Measurements from ENCODE around the gene ZNF133. TPM values are rescaled to one million over a fixed set of nuclear protein-coding genes. Genes with fewer than 3 reads are reported as not detected.

The ZNF133 gene
- total RNA-seq, 4 donors from 2014 or later = 10.9 to 18.9 (median 14.6) TPM

DNA sequence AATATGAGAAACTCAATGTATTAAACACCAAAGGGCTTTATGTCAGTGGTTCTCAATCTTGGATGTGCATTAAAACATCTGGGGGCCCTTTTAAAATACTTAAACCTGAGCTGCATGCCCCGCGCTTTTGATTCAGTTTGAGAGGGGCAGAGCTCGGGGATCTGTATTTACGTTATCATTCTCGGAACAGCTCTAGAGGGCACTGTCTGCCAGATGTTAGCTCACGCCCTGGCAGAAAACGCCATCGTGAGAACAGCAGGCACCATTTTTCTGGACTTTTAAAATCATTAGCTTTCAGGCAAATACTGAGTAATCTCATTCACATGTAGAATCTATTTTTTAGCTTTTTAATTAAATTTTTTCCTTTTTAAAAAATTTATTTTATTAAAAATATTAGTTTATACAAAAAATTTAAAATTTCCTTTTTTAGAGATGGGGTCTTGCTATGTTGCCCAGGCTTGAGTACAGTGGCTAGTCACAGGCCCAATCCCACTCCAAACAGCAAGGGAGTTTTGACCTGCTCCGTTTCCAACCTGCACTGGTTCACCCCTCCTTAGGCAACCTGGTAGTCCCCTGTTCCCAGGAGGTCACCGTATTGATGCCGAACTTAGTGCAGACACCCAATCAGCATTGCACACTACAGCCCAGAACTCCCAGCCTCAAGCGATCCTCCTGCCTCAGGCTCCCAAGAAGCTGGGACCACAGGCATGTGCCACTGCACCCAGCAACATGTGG, 30.0 kb upstream of the ZNF133 start:
- peaks cover 0 to 4% (median 0%) of the 10 kb centered on the region in 4 donors for H3K27me3 ChIP-seq
- no peaks in the 10 kb centered on the region for H3K4me1 ChIP-seq
- H3K9me3 ChIP-seq = no peaks in the 10 kb centered on the region
- 72% methylated on average over 12 of the region's 12 CpGs for WGBS
- H3K4me3 ChIP-seq = no peak overlapping the region
- H3K36me3 ChIP-seq = no peaks in the 10 kb centered on the region
- TF ChIP-seq POLR2A (IDR thresholded peaks at IDR 0.05; ENCODE audit: low read depth) = no peak
- no peak for TF ChIP-seq EP300 (IDR thresholded peaks at IDR 0.05)
- TF ChIP-seq, protein P1, sequence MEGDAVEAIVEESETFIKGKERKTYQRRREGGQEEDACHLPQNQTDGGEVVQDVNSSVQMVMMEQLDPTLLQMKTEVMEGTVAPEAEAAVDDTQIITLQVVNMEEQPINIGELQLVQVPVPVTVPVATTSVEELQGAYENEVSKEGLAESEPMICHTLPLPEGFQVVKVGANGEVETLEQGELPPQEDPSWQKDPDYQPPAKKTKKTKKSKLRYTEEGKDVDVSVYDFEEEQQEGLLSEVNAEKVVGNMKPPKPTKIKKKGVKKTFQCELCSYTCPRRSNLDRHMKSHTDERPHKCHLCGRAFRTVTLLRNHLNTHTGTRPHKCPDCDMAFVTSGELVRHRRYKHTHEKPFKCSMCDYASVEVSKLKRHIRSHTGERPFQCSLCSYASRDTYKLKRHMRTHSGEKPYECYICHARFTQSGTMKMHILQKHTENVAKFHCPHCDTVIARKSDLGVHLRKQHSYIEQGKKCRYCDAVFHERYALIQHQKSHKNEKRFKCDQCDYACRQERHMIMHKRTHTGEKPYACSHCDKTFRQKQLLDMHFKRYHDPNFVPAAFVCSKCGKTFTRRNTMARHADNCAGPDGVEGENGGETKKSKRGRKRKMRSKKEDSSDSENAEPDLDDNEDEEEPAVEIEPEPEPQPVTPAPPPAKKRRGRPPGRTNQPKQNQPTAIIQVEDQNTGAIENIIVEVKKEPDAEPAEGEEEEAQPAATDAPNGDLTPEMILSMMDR (IDR thresholded peaks at IDR 0.05) = no peak
- peak; percentile 53 for DNase-seq (ENCODE audit: extremely low spot score)
- intact Hi-C loops (cut with DNase I) = no loop called here
- H3K27ac ChIP-seq (replicated peaks in 1 of 4) = no peak overlapping the region

DNA sequence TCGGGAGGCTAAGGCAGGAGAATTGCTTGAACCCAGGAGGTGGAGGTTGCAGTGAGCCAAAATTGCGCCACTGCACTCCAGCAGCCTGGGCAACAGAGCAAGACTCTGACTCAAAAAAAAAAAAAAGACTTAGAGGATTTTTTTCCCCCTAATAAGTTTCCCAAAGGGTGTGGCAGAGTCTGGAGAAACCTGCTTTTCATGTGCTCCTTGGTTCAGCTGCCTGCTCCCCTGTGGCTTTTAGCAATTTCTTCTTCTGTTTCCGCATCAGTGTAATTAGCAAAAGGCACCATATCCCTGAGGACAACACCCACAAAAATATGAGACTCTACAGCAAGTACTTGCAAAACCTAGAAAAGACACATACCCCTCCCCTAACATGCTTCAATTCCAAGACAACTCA, 28.6 kb upstream of the ZNF133 start:
- WGBS = 94% methylated on average over 3 of the region's 3 CpGs
- no peak for TF ChIP-seq EP300 (IDR thresholded peaks at IDR 0.05)
- TF ChIP-seq, protein P1 (IDR thresholded peaks at IDR 0.05) = no peak
- no peak for TF ChIP-seq POLR2AphosphoS5 (IDR thresholded peaks at IDR 0.05)
- no peak for TF ChIP-seq POLR2A (IDR thresholded peaks at IDR 0.05; ENCODE audit: low read depth)

DNA sequence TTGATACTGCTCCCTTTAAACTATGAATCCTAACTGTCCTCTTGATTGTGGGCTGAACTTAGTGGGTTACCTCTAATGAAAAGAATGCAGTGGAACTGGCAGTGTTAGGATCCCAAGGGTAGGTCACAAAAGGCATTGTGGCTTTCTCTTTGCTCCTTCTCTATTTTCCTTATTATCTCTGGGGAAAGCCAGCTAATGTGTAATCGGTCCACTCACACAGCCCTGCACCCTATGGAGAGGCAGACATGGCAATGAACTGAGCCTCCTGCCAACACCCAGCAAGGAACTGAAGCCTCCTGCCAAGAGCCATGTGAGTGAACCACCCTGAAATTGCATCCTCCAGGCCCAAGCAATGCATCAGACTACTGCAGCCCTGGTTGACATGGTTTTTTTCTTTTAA, 24.6 kb upstream of the ZNF133 start:
- TF ChIP-seq POLR2AphosphoS5 (IDR thresholded peaks at IDR 0.05) (no peak), EP300 (IDR thresholded peaks at IDR 0.05) (no peak), POLR2A (IDR thresholded peaks at IDR 0.05; ENCODE audit: low read depth) (no peak)
- TF ChIP-seq, protein P1 (IDR thresholded peaks at IDR 0.05) = no peak
- Histone ChIP-seq H3K4me3 (no peak overlapping the region), H3K36me3 (no peaks in the 10 kb centered on the region), H3K9me3 (no peaks in the 10 kb centered on the region), H3K4me1 (no peaks in the 10 kb centered on the region), H3K27me3 (peaks cover 0 to 17% (median 0%) of the 10 kb centered on the region in 4 donors), H3K27ac (replicated peaks in 1 of 4) (no peak overlapping the region)
- DNase-seq (ENCODE audit: extremely low spot score) = no peak
- intact Hi-C loops (cut with DNase I) = no loop called here
- WGBS = 53% methylated on average over 1 of the region's 1 CpG

More for the DNA sequence above, 28.6 kb upstream of the ZNF133 start:
- Histone ChIP-seq H3K9me3 (no peaks in the 10 kb centered on the region), H3K4me3 (no peak overlapping the region), H3K27me3 (peaks cover 0 to 4% (median 0%) of the 10 kb centered on the region in 4 donors), H3K36me3 (no peaks in the 10 kb centered on the region), H3K27ac (replicated peaks in 1 of 4) (no peak overlapping the region), H3K4me1 (no peaks in the 10 kb centered on the region)
- intact Hi-C loops (cut with DNase I) = no loop called here
- DNase-seq (ENCODE audit: extremely low spot score) = no peak

DNA sequence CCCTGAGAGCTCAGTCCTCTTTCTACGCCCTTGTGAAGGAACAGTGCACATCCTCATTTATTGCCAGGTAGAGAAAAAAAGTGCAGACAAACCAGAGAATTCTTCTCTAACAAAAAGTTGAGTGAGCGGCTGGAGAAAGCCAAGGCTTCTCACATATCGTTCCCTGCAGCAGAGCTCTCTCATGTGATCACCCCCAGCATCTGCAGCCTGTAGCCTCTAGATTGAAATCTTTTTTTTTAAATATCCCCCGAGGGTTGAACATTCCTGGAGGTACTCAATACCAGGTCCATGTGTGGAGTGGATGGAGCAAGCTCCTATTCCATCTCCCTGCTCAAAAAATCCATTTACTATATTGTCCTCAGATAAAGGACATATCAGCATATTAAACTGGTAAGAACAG, 22.9 kb upstream of the ZNF133 start:
- TF ChIP-seq POLR2AphosphoS5 (IDR thresholded peaks at IDR 0.05) = no peak
- no peak for TF ChIP-seq POLR2A (IDR thresholded peaks at IDR 0.05; ENCODE audit: low read depth)
- no peak for TF ChIP-seq EP300 (IDR thresholded peaks at IDR 0.05)
- TF ChIP-seq, protein P1 (IDR thresholded peaks at IDR 0.05) = no peak
- H3K36me3 ChIP-seq = no peaks in the 10 kb centered on the region
- H3K4me1 ChIP-seq = no peaks in the 10 kb centered on the region
- 52% methylated on average over 4 of the region's 4 CpGs for WGBS
- no peak overlapping the region for H3K4me3 ChIP-seq
- no peak overlapping the region for H3K27ac ChIP-seq (replicated peaks in 1 of 4)
- intact Hi-C loops (cut with DNase I) = no loop called here
- no peak for DNase-seq (ENCODE audit: extremely low spot score)
- H3K27me3 ChIP-seq = peaks cover 0 to 16% (median 0%) of the 10 kb centered on the region in 4 donors
- no peaks in the 10 kb centered on the region for H3K9me3 ChIP-seq
